T-helper 1 cell treated with Interleukin-12 subunit alpha and Interleukin-12 subunit beta and Interleukin-4 antibody, amounts not matched to agents 30 μg/mL and 1 μg/mL, for 36 hours (primary cell): ENCODE results near the gene TERT.
"Not testable (repeated sequence)": the region's sequence is repeated elsewhere in the genome, so short reads cannot be mapped to it uniquely, and the experiment has no call there.

Experiments used
- H3K27ac Mint-ChIP-seq: one replicate; pipeline ENCODE4 v1.8.0; 2021; ENCODE audit warnings: mild to moderate bottlenecking, mixed read lengths
- H3K27me3 Mint-ChIP-seq: one replicate; pipeline ENCODE4 v1.8.0; 2021; ENCODE audit warnings: low read depth, mixed read lengths
- H3K36me3 Mint-ChIP-seq: one replicate; pipeline ENCODE4 v1.8.0; 2021; ENCODE audit warnings: low read depth, mixed read lengths
- H3K4me1 Mint-ChIP-seq: one replicate; pipeline ENCODE4 v1.8.0; 2021; ENCODE audit warnings: low read depth, mixed read lengths
- H3K4me3 Mint-ChIP-seq: one replicate; pipeline ENCODE4 v1.8.0; 2021; ENCODE audit warnings: mild to moderate bottlenecking, moderate library complexity, mixed read lengths
- H3K9me3 Mint-ChIP-seq: one replicate; pipeline ENCODE4 v1.8.0; 2021; ENCODE audit warnings: mixed read lengths

TERT gene

DNA sequence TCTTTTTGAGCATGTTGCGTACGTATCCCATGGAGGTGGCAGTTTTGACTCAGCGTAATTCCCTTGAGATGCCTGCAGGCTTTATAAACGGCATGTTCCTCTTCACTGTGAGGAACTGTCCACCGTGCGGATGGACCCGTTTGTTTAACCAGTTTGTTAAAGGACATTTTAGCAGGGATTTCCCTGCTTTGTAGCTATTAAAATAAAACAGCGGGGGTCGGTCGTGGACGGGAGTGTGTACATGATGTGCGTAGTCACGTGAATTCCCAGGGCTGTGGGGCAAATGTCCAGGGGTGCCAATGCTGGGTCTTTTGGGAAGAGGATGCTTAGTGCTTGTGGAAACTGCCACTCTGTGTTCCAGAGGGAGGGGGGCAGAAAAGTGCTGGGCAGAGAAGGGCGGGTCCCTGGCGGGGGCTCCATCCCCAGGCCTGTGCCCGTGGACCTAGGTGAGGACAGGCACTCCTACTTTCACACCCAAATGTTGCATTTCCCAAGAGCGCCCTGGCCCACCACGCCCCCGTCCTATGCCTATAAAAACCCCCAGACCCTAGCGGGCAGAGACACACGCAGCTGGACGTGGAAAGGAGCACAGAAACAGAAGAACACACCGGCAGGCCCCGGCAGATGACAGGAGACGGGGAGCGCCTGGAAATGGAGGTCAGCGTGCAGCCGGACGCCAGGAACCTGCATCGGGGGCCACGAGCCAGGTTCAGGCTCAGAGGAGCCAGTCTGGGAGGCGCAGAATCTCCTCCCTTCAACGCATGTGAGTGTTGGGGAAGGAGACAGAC, 4.0 kb upstream of the TERT start:
- Mint-ChIP-seq H3K4me3 (no peak overlapping the region), H3K9me3 (peaks cover 9% of the 10 kb centered on the region), H3K27ac (no peak overlapping the region), H3K27me3 (peaks cover 27% of the 10 kb centered on the region), H3K4me1 (peaks cover 5% of the 10 kb centered on the region), H3K36me3 (peaks cover 4% of the 10 kb centered on the region)

- H3K27me3 Mint-ChIP-seq = peaks cover 22% of the 10 kb centered on the region
Measured at GRCh38 chr5:1298067-1298551, 3.2 kb upstream of the TERT start.

DNA sequence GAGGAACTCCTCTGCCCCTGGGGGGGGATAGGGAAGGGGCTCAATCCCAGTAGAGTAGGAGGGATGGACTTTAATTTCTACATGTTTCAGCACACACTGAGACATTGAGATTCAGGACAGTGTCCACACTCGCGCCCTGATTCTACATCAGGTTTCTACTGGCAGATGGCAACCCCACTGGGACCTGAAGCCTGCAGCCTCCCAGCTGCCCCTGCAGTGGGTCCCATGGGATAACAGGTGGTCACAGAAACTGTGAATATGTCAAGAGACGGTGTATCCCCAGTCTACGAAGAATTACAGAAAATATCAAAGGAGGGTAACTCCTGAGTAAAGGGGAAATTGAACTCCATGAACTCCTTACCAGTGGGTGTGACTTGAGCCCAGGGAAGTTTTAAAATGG, 2.4 kb upstream of the TERT start:
- Mint-ChIP-seq H3K36me3 (no peaks in the 10 kb centered on the region), H3K9me3 (peaks cover 2% of the 10 kb centered on the region), H3K4me3 (no peak overlapping the region), H3K27ac (no peak overlapping the region), H3K4me1 (peaks cover 5% of the 10 kb centered on the region), H3K27me3 (peaks cover 14% of the 10 kb centered on the region)

More at GRCh38 chr5:1298067-1298551, 3.2 kb upstream of the TERT start:
- no peak overlapping the region for H3K27ac Mint-ChIP-seq
- H3K36me3 Mint-ChIP-seq = no peaks in the 10 kb centered on the region
- H3K4me1 Mint-ChIP-seq = peaks cover 5% of the 10 kb centered on the region
- no peak overlapping the region for H3K4me3 Mint-ChIP-seq
- H3K9me3 Mint-ChIP-seq = peaks cover 3% of the 10 kb centered on the region

GRCh38 chr5:1295650-1296037, 776 bp upstream of the TERT start:
- Mint-ChIP-seq H3K4me3 (peak overlapping the region; percentile 31), H3K4me1 (peaks cover 5% of the 10 kb centered on the region), H3K9me3 (no peaks in the 10 kb centered on the region), H3K36me3 (no peaks in the 10 kb centered on the region), H3K27me3 (peaks cover 8% of the 10 kb centered on the region), H3K27ac (no peak overlapping the region)

GRCh38 chr5:1294206-1294834, 548 bp downstream of the TERT start:
- Mint-ChIP-seq H3K27ac (no peak overlapping the region), H3K36me3 (no peaks in the 10 kb centered on the region), H3K27me3 (peaks cover 8% of the 10 kb centered on the region), H3K4me3 (no peak overlapping the region), H3K9me3 (no peaks in the 10 kb centered on the region), H3K4me1 (peaks cover 5% of the 10 kb centered on the region)

GRCh38 chr5:1293416-1294205, 1.3 kb downstream of the TERT start:
- H3K27me3 Mint-ChIP-seq = peaks cover 8% of the 10 kb centered on the region
- H3K4me3 Mint-ChIP-seq = peak overlapping the region; percentile 40
- H3K36me3 Mint-ChIP-seq = peaks cover 1% of the 10 kb centered on the region
- H3K27ac Mint-ChIP-seq = no peak overlapping the region
- H3K4me1 Mint-ChIP-seq = peaks cover 5% of the 10 kb centered on the region
- H3K9me3 Mint-ChIP-seq = peaks cover 1% of the 10 kb centered on the region

- H3K4me3 Mint-ChIP-seq = no peak overlapping the region
- peaks cover 5% of the 10 kb centered on the region for H3K4me1 Mint-ChIP-seq
- peaks cover 8% of the 10 kb centered on the region for H3K9me3 Mint-ChIP-seq
- H3K27me3 Mint-ChIP-seq = peaks cover 8% of the 10 kb centered on the region
- peaks cover 8% of the 10 kb centered on the region for H3K36me3 Mint-ChIP-seq
- no peak overlapping the region for H3K27ac Mint-ChIP-seq
Measured at GRCh38 chr5:1292846-1293415, 1.9 kb downstream of the TERT start.

- Mint-ChIP-seq H3K9me3 (peaks cover 9% of the 10 kb centered on the region), H3K4me3 (no peak overlapping the region), H3K27me3 (peaks cover 8% of the 10 kb centered on the region), H3K4me1 (peaks cover 5% of the 10 kb centered on the region), H3K27ac (no peak overlapping the region), H3K36me3 (peaks cover 9% of the 10 kb centered on the region)
Measured at GRCh38 chr5:1292139-1292538, 2.7 kb downstream of the TERT start.

- Mint-ChIP-seq H3K27me3 (peaks cover 8% of the 10 kb centered on the region), H3K4me1 (peaks cover 5% of the 10 kb centered on the region), H3K4me3 (no peak overlapping the region), H3K9me3 (peaks cover 9% of the 10 kb centered on the region), H3K27ac (no peak overlapping the region), H3K36me3 (peaks cover 9% of the 10 kb centered on the region)
Measured at GRCh38 chr5:1291611-1292080, 3.2 kb downstream of the TERT start.

GRCh38 chr5:1290956-1291355, 3.9 kb downstream of the TERT start:
- H3K27ac Mint-ChIP-seq, H3K27me3 Mint-ChIP-seq, H3K9me3 Mint-ChIP-seq, H3K4me1 Mint-ChIP-seq, H3K36me3 Mint-ChIP-seq, H3K4me3 Mint-ChIP-seq: not testable (repeated sequence)

- not testable (repeated sequence) for H3K4me3 Mint-ChIP-seq, H3K27ac Mint-ChIP-seq, H3K4me1 Mint-ChIP-seq, H3K9me3 Mint-ChIP-seq, H3K36me3 Mint-ChIP-seq, H3K27me3 Mint-ChIP-seq
Measured at GRCh38 chr5:1289559-1289958, 5.3 kb downstream of the TERT start.

DNA sequence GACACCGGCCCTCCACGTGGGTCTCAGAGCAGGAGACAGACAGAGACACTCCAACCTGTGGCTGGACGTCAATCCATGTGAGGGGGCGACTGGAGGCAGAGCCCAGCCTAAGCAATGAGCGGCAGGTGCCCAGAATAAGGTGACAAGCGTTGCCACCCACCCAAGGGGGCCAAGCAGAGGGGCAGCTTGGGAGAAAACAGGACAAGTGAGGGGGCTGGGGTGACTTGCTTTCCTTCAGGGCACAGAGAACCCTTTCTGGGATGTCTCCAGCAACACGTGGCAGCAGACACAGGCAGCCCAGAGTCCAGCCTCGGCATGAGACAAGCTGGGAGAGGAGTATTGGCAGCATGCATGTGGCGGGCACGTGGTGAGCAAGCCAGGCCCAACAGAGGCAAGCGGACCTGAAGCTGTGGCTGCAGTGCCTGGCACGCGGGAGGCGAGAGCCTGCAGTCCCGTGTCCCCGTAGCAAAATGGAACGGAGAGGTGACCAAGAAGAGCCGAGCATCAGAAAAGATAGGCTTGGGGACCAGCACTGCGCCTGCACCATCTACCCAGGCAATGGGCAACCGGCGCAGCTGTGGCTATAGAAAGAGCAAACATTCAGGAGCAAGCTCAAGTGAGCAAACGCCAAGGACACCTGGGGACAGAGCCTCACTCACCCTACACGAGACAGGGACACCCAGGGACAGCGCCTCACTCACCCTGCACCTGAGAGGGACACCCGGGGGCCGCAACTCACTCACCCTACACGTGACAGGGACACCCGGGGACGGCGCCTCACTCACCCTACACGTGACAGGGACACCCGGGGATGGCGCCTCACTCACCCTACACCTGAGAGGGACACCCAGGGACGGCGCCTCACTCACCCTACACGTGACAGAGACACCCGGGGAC, 6.2 kb downstream of the TERT start:
- Mint-ChIP-seq H3K4me1 (no peaks in the 10 kb centered on the region), H3K36me3 (peaks cover 9% of the 10 kb centered on the region), H3K27me3 (peaks cover 2% of the 10 kb centered on the region), H3K4me3 (no peak overlapping the region), H3K9me3 (peaks cover 9% of the 10 kb centered on the region), H3K27ac (no peak overlapping the region)

- Mint-ChIP-seq H3K4me3 (no peak overlapping the region), H3K27me3 (no peaks in the 10 kb centered on the region), H3K9me3 (peaks cover 9% of the 10 kb centered on the region), H3K27ac (no peak overlapping the region), H3K4me1 (no peaks in the 10 kb centered on the region), H3K36me3 (peaks cover 9% of the 10 kb centered on the region)
Measured at GRCh38 chr5:1285883-1286291, 9.0 kb downstream of the TERT start.
